ENCODE results near the gene LBHD2.

DNA sequence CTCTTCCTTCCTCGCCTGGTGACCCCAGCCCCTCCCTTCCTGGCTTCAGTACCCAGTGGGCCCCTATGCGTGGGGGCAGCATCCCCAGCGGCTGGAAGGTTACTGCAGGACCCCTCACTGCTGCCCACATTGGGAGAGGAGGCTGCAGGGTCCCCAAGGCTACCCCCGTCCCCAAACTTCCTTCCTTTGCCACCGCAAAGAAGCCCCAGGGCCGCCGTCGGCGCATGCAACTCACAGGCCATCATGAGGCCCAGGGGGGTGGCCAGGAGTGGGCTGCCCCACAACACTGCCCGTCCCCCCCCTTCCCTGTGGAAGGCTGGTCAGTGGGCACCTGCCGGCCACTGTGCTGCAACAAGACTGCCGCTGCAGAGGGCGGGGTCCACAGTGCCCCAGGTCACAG, 29.8 kb downstream of the LBHD2 start:
- TF ChIP-seq, protein P1, sequence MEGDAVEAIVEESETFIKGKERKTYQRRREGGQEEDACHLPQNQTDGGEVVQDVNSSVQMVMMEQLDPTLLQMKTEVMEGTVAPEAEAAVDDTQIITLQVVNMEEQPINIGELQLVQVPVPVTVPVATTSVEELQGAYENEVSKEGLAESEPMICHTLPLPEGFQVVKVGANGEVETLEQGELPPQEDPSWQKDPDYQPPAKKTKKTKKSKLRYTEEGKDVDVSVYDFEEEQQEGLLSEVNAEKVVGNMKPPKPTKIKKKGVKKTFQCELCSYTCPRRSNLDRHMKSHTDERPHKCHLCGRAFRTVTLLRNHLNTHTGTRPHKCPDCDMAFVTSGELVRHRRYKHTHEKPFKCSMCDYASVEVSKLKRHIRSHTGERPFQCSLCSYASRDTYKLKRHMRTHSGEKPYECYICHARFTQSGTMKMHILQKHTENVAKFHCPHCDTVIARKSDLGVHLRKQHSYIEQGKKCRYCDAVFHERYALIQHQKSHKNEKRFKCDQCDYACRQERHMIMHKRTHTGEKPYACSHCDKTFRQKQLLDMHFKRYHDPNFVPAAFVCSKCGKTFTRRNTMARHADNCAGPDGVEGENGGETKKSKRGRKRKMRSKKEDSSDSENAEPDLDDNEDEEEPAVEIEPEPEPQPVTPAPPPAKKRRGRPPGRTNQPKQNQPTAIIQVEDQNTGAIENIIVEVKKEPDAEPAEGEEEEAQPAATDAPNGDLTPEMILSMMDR (optimal IDR thresholded peaks at IDR 0.05 in 1 of 3, IDR thresholded peaks at IDR 0.05 in 1 of 3, conservative IDR thresholded peaks at IDR 0.05 in 1 of 3; ENCODE audit: extremely low read depth in 1 of 3, insufficient read depth in 2 of 3, low read length in 3 of 3): no peak
- TF ChIP-seq EZH2 (IDR thresholded peaks at IDR 0.05; ENCODE audit: low read length): no peak

Data from keratinocyte (primary cell).